ENCODE measurements around the gene TPI1. TPM values are rescaled to one million over a fixed set of nuclear protein-coding genes. Genes with fewer than 3 reads are reported as not detected.

TPI1 gene
- total RNA-seq, 1 experiment from 2014 or later = 1,141 TPM

DNA sequence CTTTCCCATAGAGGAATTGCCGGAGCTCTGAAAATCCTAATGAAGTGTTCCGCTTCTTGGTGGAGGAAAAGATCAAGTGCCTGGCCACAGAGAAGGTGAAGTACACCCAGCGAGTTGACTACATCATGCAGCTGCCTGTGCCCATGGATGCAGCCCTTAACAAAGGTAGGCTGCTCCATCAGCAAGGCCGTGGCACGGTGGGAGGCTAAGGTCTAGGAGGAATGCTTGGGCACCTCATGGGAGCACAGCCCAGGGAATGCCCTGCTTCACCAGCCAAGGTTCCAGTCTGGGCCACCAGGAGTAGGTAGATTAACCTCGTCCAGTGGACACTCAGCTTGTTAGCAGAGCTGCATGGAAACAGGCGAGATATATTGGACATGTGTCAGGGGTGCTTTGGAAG lies 6.4 kb upstream of the TPI1 start:
- H3K27me3 ChIP-seq (replicated peaks; ENCODE audit: control insufficient read depth, insufficient read depth, low read length) = no peaks in the 10 kb centered on the region
- H3K27ac Mint-ChIP-seq (ENCODE audit: unreplicated experiment) = no peak overlapping the region
- H3K27me3 Mint-ChIP-seq (ENCODE audit: insufficient read depth, unreplicated experiment) = no peaks in the 10 kb centered on the region
- H3K4me3 Mint-ChIP-seq (ENCODE audit: unreplicated experiment) = no peak overlapping the region
- DNase-seq = no peak
- H3K4me3 ChIP-seq (ENCODE audit: low read depth, low read length) = no peak overlapping the region
- intact Hi-C loops (cut with micrococcal nuclease; ENCODE audit: unreplicated experiment) = no loop called here
- no peaks in the 10 kb centered on the region for H3K4me1 ChIP-seq
- H3K4me1 Mint-ChIP-seq (ENCODE audit: low read depth, unreplicated experiment) = no peaks in the 10 kb centered on the region
- H3K36me3 Mint-ChIP-seq (ENCODE audit: insufficient read depth, unreplicated experiment) = peaks cover 96% of the 10 kb centered on the region
- BruUV-seq (replicated peaks) = no TSS peak
- CTCF ChIA-PET = interaction anchor here (0.9 kb wide), 1 partner anchor 9 kb away, joined by 5 read pairs; the partner anchor contains the start of gene USP5
- no peaks in the 10 kb centered on the region for H3K9me3 ChIP-seq
- POLR2A ChIA-PET = no interaction called here
- no peaks in the 10 kb centered on the region for H3K9me3 Mint-ChIP-seq (ENCODE audit: unreplicated experiment)
- H3K36me3 ChIP-seq (ENCODE audit: control insufficient read depth, insufficient read depth, low read length) = peaks cover 21% of the 10 kb centered on the region
- TF ChIP-seq, protein P1, sequence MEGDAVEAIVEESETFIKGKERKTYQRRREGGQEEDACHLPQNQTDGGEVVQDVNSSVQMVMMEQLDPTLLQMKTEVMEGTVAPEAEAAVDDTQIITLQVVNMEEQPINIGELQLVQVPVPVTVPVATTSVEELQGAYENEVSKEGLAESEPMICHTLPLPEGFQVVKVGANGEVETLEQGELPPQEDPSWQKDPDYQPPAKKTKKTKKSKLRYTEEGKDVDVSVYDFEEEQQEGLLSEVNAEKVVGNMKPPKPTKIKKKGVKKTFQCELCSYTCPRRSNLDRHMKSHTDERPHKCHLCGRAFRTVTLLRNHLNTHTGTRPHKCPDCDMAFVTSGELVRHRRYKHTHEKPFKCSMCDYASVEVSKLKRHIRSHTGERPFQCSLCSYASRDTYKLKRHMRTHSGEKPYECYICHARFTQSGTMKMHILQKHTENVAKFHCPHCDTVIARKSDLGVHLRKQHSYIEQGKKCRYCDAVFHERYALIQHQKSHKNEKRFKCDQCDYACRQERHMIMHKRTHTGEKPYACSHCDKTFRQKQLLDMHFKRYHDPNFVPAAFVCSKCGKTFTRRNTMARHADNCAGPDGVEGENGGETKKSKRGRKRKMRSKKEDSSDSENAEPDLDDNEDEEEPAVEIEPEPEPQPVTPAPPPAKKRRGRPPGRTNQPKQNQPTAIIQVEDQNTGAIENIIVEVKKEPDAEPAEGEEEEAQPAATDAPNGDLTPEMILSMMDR (IDR thresholded peaks at IDR 0.05; ENCODE audit: insufficient read depth in 1 of 2, low read depth in 1 of 2, low read length in 1 of 2, severe bottlenecking in 1 of 2, unreplicated experiment in 1 of 2) = no peak

DNA sequence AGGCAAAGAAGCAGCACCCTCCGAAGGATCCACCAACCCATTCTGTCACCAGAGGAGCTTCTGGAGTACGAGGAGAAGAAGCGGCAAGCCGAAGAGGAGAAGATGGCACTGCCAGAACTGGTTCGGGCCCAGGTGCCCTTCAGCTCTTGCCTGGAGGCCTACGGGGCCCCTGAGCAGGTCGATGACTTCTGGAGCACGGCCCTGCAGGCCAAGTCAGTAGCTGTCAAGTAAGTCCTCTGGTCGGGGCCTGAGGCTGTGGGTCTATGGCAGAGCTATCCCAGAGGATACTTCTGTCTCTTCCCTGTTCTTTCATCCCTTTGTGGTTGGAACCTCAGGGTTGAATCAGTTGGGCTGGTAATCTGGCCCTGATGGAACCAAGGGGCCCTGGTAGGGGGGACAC lies 5.9 kb upstream of the TPI1 start:
- intact Hi-C loops (cut with micrococcal nuclease; ENCODE audit: unreplicated experiment) = no loop called here
- Histone ChIP-seq H3K27me3 (replicated peaks; ENCODE audit: control insufficient read depth, insufficient read depth, low read length) (no peaks in the 10 kb centered on the region), H3K4me3 (ENCODE audit: low read depth, low read length) (no peak overlapping the region), H3K4me1 (no peaks in the 10 kb centered on the region), H3K36me3 (ENCODE audit: control insufficient read depth, insufficient read depth, low read length) (peaks cover 20% of the 10 kb centered on the region), H3K9me3 (no peaks in the 10 kb centered on the region)
- no peak for DNase-seq
- ChIA-PET POLR2A (no interaction called here), CTCF (interaction anchor here (0.9 kb wide), 1 partner anchor 9 kb away, joined by 5 read pairs; the partner anchor contains the start of gene USP5)
- Mint-ChIP-seq H3K36me3 (ENCODE audit: insufficient read depth, unreplicated experiment) (peaks cover 98% of the 10 kb centered on the region), H3K4me3 (ENCODE audit: unreplicated experiment) (no peak overlapping the region), H3K27ac (ENCODE audit: unreplicated experiment) (no peak overlapping the region), H3K4me1 (ENCODE audit: low read depth, unreplicated experiment) (peaks cover 1% of the 10 kb centered on the region), H3K27me3 (ENCODE audit: insufficient read depth, unreplicated experiment) (no peaks in the 10 kb centered on the region), H3K9me3 (ENCODE audit: unreplicated experiment) (no peaks in the 10 kb centered on the region)
- TF ChIP-seq, protein P1 (IDR thresholded peaks at IDR 0.05; ENCODE audit: insufficient read depth in 1 of 2, low read depth in 1 of 2, low read length in 1 of 2, severe bottlenecking in 1 of 2, unreplicated experiment in 1 of 2) = no peak
- no TSS peak for BruUV-seq (replicated peaks)

DNA sequence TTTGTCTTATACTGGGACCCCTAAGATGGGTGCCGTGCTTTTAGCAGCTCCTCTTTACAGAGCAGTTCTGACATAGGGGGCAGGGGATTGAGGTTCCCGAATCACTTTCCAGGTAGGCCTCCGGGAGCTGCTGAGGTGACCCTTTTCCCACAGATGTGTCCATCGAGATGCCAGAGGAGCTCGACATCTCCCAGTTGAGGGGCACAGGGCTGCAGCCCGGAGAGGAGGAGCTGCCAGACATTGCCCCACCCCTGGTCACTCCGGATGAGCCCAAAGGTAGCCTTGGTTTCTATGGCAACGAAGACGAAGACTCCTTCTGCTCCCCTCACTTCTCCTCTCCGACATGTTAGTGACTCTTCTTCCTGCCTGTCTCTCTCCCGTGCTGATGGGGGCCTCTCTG lies 4.3 kb upstream of the TPI1 start:
- BruUV-seq (replicated peaks) = no TSS peak
- ChIA-PET POLR2A (interaction anchor here (1.2 kb wide), 1 partner anchor 11 kb away, joined by 3 read pairs; the partner anchor contains the start of gene USP5), CTCF (interaction anchor here (1.3 kb wide), 1 partner anchor 28 kb away, joined by 3 read pairs; no protein-coding TSS in a partner anchor)
- H3K4me1 Mint-ChIP-seq (ENCODE audit: low read depth, unreplicated experiment) = peaks cover 5% of the 10 kb centered on the region
- peaks cover 99% of the 10 kb centered on the region for H3K36me3 Mint-ChIP-seq (ENCODE audit: insufficient read depth, unreplicated experiment)
- H3K27ac Mint-ChIP-seq (ENCODE audit: unreplicated experiment) = no peak overlapping the region
- H3K27me3 Mint-ChIP-seq (ENCODE audit: insufficient read depth, unreplicated experiment) = no peaks in the 10 kb centered on the region
- intact Hi-C loops (cut with micrococcal nuclease; ENCODE audit: unreplicated experiment) = no loop called here
- Histone ChIP-seq H3K36me3 (ENCODE audit: control insufficient read depth, insufficient read depth, low read length) (peaks cover 14% of the 10 kb centered on the region), H3K4me1 (peaks cover 4% of the 10 kb centered on the region; the same call in 1 of the 2 replicates), H3K9me3 (no peaks in the 10 kb centered on the region), H3K4me3 (ENCODE audit: low read depth, low read length) (no peak overlapping the region), H3K27me3 (replicated peaks; ENCODE audit: control insufficient read depth, insufficient read depth, low read length) (no peaks in the 10 kb centered on the region)
- no peaks in the 10 kb centered on the region for H3K9me3 Mint-ChIP-seq (ENCODE audit: unreplicated experiment)
- no peak for DNase-seq
- TF ChIP-seq, protein P1 (IDR thresholded peaks at IDR 0.05; ENCODE audit: insufficient read depth in 1 of 2, low read depth in 1 of 2, low read length in 1 of 2, severe bottlenecking in 1 of 2, unreplicated experiment in 1 of 2) = no peak
- no peak overlapping the region for H3K4me3 Mint-ChIP-seq (ENCODE audit: unreplicated experiment)
